Mononuclear cell (primary cell): ENCODE results near the gene ZNF205. TPM values are rescaled to one million over a fixed set of nuclear protein-coding genes. Genes with fewer than 3 reads are reported as not detected.
"Not testable (repeated sequence)": the region's sequence is repeated elsewhere in the genome, so short reads cannot be mapped to it uniquely, and the experiment has no call there.

Source experiments
- H3K27me3 ChIP-seq: 2 replicates; pipeline ENCODE4 v1.6.0; 2011; ENCODE audit warnings: low read length, control low read depth; ENCODE audit not compliant: insufficient read depth
- H3K4me1 ChIP-seq: 2 replicates; pipeline ENCODE4 v1.5.1; 2011; ENCODE audit warnings: mild to moderate bottlenecking, low read length, control low read depth; ENCODE audit not compliant: insufficient read depth
- H3K4me3 ChIP-seq: 2 replicates; pipeline ENCODE4 v1.5.1; 2011; ENCODE audit warnings: mild to moderate bottlenecking, low read length, moderate library complexity
- H3K9me3 ChIP-seq: 2 replicates; pipeline ENCODE4 v1.5.1; 2011; ENCODE audit warnings: low read depth, mild to moderate bottlenecking, control low read depth, low read length
- total RNA-seq: library from RNA; depleted of rRNA; stranded (reverse); fragments of >200 nt; gene quantifications from one replicate; pipeline ENCODE4 v1.2.3, GENCODE V29; 2012

Gene ZNF205
- total RNA-seq, 1 donor: 0.52 TPM

DNA sequence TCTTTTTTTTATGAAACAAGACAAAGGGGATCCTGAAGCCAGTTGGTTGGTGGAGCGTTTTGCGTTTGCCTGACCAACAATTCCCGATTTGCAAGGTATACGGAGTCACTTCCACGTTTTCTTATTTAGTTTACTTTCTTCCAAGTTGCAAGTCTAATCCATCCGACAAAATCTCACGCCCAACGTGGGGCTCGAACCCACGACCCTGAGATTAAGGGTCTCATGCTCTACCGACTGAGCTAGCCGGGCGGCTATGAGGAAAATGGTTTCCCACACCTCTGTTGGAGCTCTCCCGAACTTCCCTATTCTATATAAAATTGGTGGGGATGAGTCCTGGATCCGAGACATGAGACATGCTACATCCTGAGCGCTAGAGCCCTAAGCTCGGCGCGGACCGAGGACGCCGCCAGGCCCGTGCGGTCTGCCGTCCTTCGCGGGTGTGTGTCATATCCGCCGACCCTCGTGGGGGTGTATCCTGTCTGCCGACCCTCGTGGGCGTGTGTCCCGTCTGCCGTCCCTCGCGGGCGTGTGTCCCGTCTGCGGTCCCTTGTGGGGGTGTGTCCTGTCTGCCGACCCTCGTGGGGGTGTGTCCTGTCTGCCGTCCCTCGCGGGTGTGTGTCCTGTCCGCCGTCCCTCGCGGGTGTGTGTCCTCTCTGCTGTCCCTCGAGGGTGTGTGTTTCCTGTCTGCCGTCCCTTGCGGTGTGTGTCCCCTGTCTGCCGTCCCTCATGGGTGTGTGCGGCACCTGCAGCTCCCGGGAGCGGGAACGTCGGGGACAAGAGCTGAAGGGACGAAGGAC lies 45.0 kb downstream of the ZNF205 start:
- Histone ChIP-seq H3K4me3 (peak overlapping the region; percentile 56), H3K4me1 (peaks cover 33% of the 10 kb centered on the region), H3K27me3 (peaks cover 17% of the 10 kb centered on the region)

DNA sequence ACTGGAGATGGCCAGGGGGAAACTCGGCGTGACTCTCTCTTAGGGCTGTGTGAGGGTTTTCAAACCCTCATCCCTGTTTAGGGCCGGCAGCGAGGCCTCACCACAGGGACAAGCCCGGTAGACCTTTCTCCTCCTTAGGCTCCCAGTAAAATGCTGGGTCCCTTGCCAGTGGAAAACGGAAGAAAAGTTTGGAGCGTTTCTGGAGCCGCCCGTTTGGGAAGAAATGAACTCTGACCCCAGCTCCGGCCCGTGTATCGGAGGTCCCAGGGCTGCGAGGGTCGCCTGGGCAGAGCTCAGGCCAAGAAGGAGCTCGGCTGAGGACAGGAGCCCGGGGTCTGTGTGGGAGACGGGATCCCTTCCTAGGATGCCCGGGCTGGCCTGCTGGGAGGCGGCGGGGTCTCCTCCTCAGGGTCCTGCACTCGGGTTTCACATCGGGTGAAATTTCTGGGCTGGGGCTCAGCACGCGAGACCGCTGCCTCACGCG lies 45.7 kb downstream of the ZNF205 start:
- H3K4me3 ChIP-seq: peak overlapping the region; percentile 56
- H3K9me3 ChIP-seq: no peaks in the 10 kb centered on the region
- peaks cover 31% of the 10 kb centered on the region for H3K4me1 ChIP-seq
- H3K27me3 ChIP-seq: peaks cover 17% of the 10 kb centered on the region

More for the DNA sequence above, 45.0 kb downstream of the ZNF205 start:
- no peaks in the 10 kb centered on the region for H3K9me3 ChIP-seq

DNA sequence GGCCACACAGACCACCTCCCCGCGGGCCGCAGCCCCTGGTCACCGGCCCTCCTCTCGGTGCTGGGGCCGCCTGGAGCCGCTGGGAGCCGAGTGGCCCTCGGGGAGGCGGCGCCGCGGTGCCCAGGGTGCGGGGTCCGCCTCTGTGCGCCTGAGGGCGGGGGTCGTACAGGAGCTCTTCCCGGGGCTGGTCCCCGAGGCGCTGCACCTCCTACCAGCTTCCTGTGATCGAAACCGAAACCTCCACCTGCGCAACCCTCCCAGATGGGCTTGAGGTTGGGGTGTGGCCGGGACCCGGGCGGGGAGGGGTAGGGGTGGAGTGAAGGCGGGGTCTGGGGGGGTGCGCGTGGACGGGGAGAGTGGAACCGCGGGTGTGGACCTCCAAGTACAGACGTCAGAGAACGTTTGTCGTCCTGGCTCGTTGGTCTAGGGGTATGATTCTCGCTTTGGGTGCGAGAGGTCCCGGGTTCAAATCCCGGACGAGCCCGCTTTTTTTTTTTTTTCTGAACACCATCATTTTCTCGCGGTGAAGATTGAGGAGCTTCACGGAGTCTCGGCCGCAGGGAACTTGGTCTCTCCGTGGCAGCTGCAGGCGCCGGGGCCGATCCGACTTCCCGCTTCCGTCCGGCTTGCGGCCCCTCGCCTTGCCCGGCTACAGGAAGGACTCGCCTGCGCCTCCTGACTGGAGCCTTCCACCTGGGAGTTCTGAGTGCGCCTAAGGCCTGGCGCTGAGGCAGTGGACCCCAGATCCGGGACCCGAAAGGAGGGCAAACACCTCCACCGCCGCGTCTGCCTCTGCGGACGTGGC lies 46.3 kb downstream of the ZNF205 start:
- Histone ChIP-seq H3K27me3 (peaks cover 17% of the 10 kb centered on the region), H3K9me3 (no peaks in the 10 kb centered on the region), H3K4me1 (peaks cover 31% of the 10 kb centered on the region), H3K4me3 (peak overlapping the region; percentile 56)

DNA sequence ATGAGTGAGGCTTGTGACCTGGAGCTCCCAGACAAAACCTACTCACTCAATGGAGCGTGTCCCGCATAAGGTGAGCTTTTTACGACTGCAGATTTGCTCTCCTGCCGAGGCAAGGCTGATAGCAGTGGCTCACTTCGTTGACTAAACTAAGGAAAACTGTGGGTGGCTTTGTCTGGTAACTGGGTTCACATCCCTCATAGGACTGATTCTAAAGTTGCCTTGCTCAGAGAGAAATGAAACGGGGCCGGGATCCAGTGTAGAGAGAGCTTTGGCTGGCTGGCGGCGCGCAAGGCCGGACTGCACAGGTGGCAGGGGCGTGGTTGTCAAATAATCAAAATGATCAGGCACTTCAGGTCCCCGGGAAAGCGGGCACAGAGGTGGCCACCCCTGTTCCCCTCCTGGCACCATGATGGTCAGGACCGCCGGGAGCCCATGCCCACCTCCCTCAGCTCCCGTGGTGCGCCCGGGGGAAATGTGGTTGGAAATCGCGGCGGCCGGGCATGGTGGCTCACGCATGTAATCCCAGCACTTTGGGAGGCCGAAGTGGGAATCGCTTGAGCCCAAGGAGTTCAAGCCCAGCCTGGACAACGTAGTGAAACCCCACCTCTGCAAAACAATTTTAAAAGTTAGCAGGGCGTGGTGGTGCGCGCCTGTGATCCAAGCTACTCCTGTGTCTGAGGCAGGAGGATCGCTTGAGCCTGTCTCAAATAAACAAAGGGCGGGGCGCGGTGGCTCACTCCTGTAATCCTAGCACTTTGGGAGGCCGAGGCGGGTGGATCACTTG lies 49.0 kb downstream of the ZNF205 start:
- Histone ChIP-seq H3K27me3 (peaks cover 17% of the 10 kb centered on the region), H3K9me3 (no peaks in the 10 kb centered on the region), H3K4me1 (peaks cover 36% of the 10 kb centered on the region), H3K4me3 (no peak overlapping the region)

DNA sequence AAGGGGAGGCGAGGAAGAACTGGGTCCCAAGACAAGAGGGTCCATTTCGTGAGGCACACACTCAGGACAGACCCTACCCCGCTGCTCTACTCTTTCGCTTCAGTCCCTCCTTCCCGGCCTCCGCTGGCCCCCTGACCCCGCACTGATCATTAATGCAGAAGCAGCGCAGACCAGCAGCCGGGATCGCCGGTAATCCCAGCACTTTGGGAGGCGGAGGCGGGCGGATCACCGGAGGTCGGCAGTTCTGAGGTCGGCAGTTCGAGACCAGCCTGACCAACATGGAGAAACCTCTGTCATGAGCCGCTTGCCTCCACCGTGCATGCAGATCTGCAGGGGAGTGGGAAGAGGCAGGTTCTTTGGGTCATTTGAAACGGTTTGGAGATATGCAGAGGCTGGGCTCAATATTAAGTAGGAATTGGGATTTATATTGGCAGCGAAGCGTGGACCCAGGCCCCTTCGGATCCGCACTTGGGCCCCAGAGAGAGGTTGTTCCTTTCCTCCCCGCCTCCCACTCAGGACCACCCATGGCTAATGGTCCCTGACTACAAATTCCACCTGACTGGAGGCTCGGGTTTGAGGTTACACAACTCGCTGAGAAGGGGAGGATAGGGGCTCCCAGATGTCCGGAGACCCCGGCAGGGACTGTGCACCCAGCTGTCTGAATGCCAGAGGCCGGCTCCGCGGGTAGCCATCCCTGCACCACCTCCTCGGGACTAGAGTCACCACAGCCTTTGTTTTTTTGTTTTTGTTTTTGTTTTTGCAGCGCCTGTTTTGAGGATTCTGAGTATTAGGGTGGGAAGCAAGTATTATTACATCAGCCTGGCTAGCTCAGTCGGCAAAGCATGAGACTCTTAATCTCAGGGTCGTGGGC lies 52.0 kb downstream of the ZNF205 start:
- no peaks in the 10 kb centered on the region for H3K9me3 ChIP-seq
- peaks cover 16% of the 10 kb centered on the region for H3K4me1 ChIP-seq
- no peak overlapping the region for H3K4me3 ChIP-seq
- peaks cover 21% of the 10 kb centered on the region for H3K27me3 ChIP-seq

DNA sequence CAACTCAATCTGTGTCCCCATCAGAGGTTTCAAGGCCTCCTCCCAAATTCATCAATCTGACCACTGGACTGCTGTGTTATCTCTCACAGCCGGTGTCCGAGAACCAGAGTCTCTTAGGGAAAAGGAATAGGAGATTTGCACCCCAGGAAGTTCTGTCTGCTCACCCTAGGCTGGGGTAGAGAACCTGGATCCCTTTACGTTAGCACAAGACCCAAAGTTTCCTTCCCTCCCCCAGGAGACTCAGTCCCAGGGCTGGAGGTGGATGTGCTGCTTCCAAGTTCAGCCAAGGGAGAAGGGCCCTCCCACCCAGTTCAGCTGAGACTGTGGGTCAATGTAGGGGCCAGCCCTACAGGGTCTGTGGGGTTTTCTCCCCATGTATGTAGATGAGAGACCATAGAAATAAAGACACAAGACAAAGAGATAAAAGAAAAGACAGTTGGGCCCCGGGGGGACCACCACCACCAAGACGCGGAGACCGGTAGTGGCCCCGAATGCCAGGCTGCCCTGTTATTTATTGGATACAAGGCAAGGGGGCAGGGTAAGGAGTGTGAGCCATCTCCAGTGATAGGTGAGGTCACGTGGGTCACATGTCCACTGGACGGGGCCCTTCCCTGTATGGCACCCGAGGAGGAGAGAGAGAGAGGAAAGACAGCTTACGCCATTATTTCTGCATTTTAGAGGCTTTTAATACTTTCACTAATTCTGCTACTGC lies 52.9 kb downstream of the ZNF205 start:
- H3K9me3 ChIP-seq: no peaks in the 10 kb centered on the region
- H3K4me3 ChIP-seq: no peak overlapping the region
- H3K4me1 ChIP-seq: peaks cover 8% of the 10 kb centered on the region
- H3K27me3 ChIP-seq: peaks cover 24% of the 10 kb centered on the region

DNA sequence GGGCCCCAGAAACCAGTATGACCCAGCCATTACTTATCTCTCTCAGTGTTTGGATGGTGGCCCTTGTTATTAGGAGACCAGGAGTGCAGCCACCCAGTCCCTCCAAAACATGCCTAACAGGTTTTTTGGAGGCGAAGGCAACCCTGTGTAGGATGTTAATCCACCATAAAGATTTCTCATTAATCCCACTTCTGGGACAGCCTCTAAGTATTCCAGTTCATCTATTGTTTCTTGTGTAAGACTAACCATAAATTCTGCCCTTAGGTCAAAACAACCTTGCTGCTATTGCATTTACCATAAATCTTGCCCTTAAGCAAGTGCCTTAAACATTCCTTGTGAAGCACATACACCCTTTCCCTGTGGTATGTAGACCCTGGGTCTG lies 54.1 kb downstream of the ZNF205 start:
- Histone ChIP-seq H3K4me1 (peaks cover 19% of the 10 kb centered on the region), H3K4me3 (no peak overlapping the region), H3K9me3 (no peaks in the 10 kb centered on the region), H3K27me3 (peaks cover 33% of the 10 kb centered on the region)

DNA sequence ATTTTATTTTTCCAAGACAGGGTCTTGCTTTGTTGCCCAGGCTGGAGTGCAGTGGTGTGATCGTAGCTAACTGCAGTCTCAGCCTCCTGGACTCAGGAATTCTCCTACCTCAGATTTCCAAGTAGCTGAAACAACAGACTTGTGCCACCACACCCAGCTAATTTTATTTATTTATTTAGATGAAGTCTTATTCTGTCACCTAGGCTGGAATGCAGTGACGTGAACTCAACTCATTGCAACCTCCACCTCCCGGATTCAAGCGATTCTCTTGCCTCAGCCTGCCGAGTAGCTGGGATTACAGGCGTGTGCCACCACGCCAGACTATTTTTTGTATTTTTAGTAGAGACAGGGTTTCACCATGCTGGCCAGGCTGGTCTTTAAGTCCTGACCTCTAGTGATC lies 56.3 kb downstream of the ZNF205 start:
- not testable (repeated sequence) for H3K9me3 ChIP-seq, H3K4me3 ChIP-seq
- H3K4me1 ChIP-seq: peaks cover 29% of the 10 kb centered on the region
- H3K27me3 ChIP-seq: peaks cover 55% of the 10 kb centered on the region

Other genes with a start within 250 kb of the ZNF205 start
- gene FLYWCH2, start 229.4 kb upstream of the ZNF205 start, total RNA-seq: 8.1 TPM
- 15.7 TPM for gene FLYWCH1, start 200.7 kb upstream of the ZNF205 start, total RNA-seq
- not detected for gene KREMEN2, start 148.3 kb upstream of the ZNF205 start, total RNA-seq
- 3.1 TPM for gene PAQR4, start 143.2 kb upstream of the ZNF205 start, total RNA-seq
- gene PKMYT1, start 132.1 kb upstream of the ZNF205 start, total RNA-seq: 1.3 TPM
- not detected for gene CLDN9, start 99.7 kb upstream of the ZNF205 start, total RNA-seq
- gene CLDN6, start 94.4 kb upstream of the ZNF205 start, total RNA-seq: not detected
- 8.2 TPM for gene TNFRSF12A, start 92.2 kb upstream of the ZNF205 start, total RNA-seq
- 8.2 TPM for gene HCFC1R1, start 88.6 kb upstream of the ZNF205 start, total RNA-seq
- gene THOC6, start 88.6 kb upstream of the ZNF205 start, total RNA-seq: 8.9 TPM
- gene BICDL2, start 75.6 kb upstream of the ZNF205 start, total RNA-seq: 0.10 TPM
- gene MMP25, start 66.0 kb upstream of the ZNF205 start, total RNA-seq: 1.7 TPM
- 115 TPM for gene IL32, start 46.9 kb upstream of the ZNF205 start, total RNA-seq
- under 0.01 TPM for gene ZSCAN10, start 13.3 kb upstream of the ZNF205 start, total RNA-seq
- gene ZNF213, start 22.4 kb downstream of the ZNF205 start, total RNA-seq: 1.6 TPM
- not detected for gene OR1F1, start 75.6 kb downstream of the ZNF205 start, total RNA-seq
- gene ZNF200, start 122.6 kb downstream of the ZNF205 start, total RNA-seq: 4.5 TPM
- 26.7 TPM for gene MEFV, start 144.0 kb downstream of the ZNF205 start, total RNA-seq
- gene ZNF263, start 170.9 kb downstream of the ZNF205 start, total RNA-seq: 49.7 TPM
- gene TIGD7, start 192.8 kb downstream of the ZNF205 start, total RNA-seq: 3.7 TPM
- 34.8 TPM for gene ZNF75A, start 192.9 kb downstream of the ZNF205 start, total RNA-seq
- gene OR2C1, start 243.3 kb downstream of the ZNF205 start, total RNA-seq: not detected